Peyer's patch (tissue), 4 donors: ENCODE measurements around the gene ENOX2.

ENCODE experiments used
- CTCF ChIP-seq, 6 experiments: fragments of 450-650 bp in 4 of 6; fragments of 200-600 bp in 2 of 6; sonication (generic) in 1 of 6; IDR thresholded peaks; one replicate each; pipeline ENCODE4 v1.5.1; 2017 to 2019; ENCODE audit warnings: antibody characterized with exemption in 6 of 6, mild to moderate bottlenecking in 3 of 6, moderate library complexity in 1 of 6
- POLR2A ChIP-seq, 2 donors: fragments of 450-650 bp; IDR thresholded peaks; one replicate each; pipeline ENCODE4 v1.5.1; 2017; ENCODE audit warnings: antibody characterized with exemption in 2 of 2, mild to moderate bottlenecking in 2 of 2, moderate library complexity in 2 of 2

- TF ChIP-seq CTCF (IDR thresholded peaks at IDR 0.05) (no peak), POLR2A (IDR thresholded peaks at IDR 0.05) (no peak)
Observed at GRCh38 chrX:130691576-130691975, 211.4 kb downstream of the ENOX2 start.
